Measurements from ENCODE around the gene FBXL7.

DNA sequence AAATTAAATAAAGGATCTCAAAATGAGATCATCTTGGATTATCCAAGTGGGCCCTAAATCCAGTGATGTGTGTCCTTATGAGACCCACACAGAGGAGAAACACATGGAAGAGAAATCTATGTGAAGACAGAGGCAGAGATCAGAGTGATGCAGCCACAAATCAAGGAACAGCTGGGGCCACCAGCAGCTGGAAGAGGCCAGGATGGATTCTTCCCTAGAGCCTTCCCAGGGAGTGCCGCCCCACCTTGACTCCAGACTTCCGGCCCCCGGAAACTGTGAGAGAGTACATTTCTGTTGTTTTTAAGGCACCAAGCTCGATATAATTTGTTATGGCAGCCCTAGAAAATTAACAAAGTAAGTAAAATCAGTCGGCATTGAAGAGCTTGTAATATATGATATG, 286.9 kb downstream of the FBXL7 start:
- TF ChIP-seq, protein P1, sequence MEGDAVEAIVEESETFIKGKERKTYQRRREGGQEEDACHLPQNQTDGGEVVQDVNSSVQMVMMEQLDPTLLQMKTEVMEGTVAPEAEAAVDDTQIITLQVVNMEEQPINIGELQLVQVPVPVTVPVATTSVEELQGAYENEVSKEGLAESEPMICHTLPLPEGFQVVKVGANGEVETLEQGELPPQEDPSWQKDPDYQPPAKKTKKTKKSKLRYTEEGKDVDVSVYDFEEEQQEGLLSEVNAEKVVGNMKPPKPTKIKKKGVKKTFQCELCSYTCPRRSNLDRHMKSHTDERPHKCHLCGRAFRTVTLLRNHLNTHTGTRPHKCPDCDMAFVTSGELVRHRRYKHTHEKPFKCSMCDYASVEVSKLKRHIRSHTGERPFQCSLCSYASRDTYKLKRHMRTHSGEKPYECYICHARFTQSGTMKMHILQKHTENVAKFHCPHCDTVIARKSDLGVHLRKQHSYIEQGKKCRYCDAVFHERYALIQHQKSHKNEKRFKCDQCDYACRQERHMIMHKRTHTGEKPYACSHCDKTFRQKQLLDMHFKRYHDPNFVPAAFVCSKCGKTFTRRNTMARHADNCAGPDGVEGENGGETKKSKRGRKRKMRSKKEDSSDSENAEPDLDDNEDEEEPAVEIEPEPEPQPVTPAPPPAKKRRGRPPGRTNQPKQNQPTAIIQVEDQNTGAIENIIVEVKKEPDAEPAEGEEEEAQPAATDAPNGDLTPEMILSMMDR (IDR thresholded peaks at IDR 0.05), result no peak
- TF ChIP-seq POLR2A (IDR thresholded peaks at IDR 0.05), result no peak

All from right lobe of liver (tissue), 4 donors.